Activated CD4-positive, alpha-beta T cell treated with anti-CD3 and anti-CD28 coated beads, Interleukin-2, amount 10 ng/mL, durations not matched to agents 7 days and 5 days (primary cell): ENCODE measurements around the gene YWHAB. TPM values are rescaled to one million over a fixed set of nuclear protein-coding genes. Genes with fewer than 3 reads are reported as not detected.
"Not testable (repeated sequence)": the region's sequence is repeated elsewhere in the genome, so short reads cannot be mapped to it uniquely, and the experiment has no call there.

ENCODE experiments used
- CTCF ChIA-PET: fragments of 350-600 bp; sonication (Branson Sonifier 250); formaldehyde crosslinking; loops from one replicate; lab custom pipeline; 2021; ENCODE audit warnings: antibody characterized with exemption; lab: Charles Lee
- POLR2A ChIA-PET: fragments of 350-600 bp; sonication (Branson Sonifier 250); formaldehyde crosslinking; loops from one replicate; lab custom pipeline; 2021; ENCODE audit warnings: antibody characterized with exemption; lab: Charles Lee
- DNase-seq: peaks from one replicate; pipeline ENCODE4 v3.0.0-alpha.2; 2020
- H3K27ac Mint-ChIP-seq: one replicate; pipeline ENCODE4 v1.8.0; 2021; ENCODE audit warnings: mild to moderate bottlenecking, moderate library complexity, mixed read lengths
- H3K27me3 Mint-ChIP-seq: one replicate; pipeline ENCODE4 v1.8.0; 2021; ENCODE audit warnings: mixed read lengths
- H3K36me3 Mint-ChIP-seq: one replicate; pipeline ENCODE4 v1.8.0; 2021; ENCODE audit warnings: low read depth, mixed read lengths
- H3K4me1 Mint-ChIP-seq: one replicate; pipeline ENCODE4 v1.8.0; 2021; ENCODE audit warnings: mixed read lengths
- H3K4me3 Mint-ChIP-seq: one replicate; pipeline ENCODE4 v1.8.0; 2021; ENCODE audit warnings: mild to moderate bottlenecking, moderate library complexity, mixed read lengths
- H3K9me3 Mint-ChIP-seq: one replicate; pipeline ENCODE4 v1.8.0; 2021; ENCODE audit warnings: mixed read lengths
- total RNA-seq, 2 experiments: library from RNA; stranded (reverse); gene quantifications; one replicate each; pipeline ENCODE4 v1.2.3, GENCODE V29; 2021

YWHAB gene
- total RNA-seq, 2 experiments from 2014 or later, result 278 to 291 TPM

DNA sequence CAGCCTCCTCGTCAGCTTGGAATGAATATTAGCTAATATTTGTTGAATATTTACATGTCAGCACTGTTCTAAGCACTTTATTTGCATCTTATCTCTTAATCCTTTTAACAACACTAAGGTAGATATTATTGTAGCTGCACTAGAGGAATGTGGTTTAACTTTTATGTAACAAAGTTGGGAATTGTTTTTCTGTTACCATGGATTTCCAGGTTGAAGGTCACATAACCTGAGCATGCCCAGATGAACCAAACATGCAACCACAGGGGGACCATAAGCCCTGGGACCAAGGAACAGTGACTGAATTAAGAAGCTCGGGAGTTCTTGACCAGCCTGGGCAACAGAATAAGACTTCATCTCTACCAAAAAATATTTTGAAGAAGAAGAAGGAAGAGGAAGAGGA is 29.1 kb upstream of the YWHAB start:
- H3K27ac Mint-ChIP-seq, result no peak overlapping the region
- peaks cover 9% of the 10 kb centered on the region for H3K27me3 Mint-ChIP-seq
- DNase-seq, result no peak
- ChIA-PET POLR2A (no interaction called here), CTCF (no interaction called here)
- H3K9me3 Mint-ChIP-seq, result peaks cover 6% of the 10 kb centered on the region
- H3K36me3 Mint-ChIP-seq, result no peaks in the 10 kb centered on the region
- H3K4me1 Mint-ChIP-seq, result peaks cover 18% of the 10 kb centered on the region
- no peak overlapping the region for H3K4me3 Mint-ChIP-seq

DNA sequence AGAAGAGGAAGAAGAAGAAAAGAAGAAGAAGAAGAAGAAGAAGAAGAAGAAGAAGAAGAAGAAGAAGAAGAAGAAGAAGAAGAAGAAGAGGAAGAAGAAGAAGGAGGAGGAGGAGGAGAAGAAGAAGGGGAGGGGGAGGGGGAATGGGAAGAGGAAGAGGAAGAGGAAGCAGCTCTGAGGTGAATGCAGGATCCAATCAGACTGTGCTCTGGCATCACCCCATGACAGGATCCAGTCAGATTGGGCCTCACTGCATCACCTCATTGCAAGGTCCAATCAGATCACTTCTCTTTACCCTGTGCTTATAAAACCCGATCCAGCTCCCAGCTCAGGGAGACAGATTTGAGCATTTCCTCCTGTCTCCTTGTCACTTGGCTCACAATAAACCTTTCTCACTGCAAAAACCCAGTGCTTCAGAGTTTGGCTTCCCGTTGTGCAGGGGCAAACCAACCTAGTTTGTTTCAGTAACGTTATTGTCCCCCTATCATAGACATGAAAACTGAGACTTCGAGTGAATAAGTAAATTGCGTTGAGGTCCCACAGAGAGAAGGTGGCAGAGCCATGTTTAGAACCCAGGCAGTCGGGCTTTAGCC is 28.6 kb upstream of the YWHAB start:
- Mint-ChIP-seq H3K36me3 (no peaks in the 10 kb centered on the region), H3K4me1 (peaks cover 18% of the 10 kb centered on the region), H3K27me3 (peaks cover 9% of the 10 kb centered on the region), H3K9me3 (peaks cover 6% of the 10 kb centered on the region), H3K27ac (no peak overlapping the region), H3K4me3 (no peak overlapping the region)
- ChIA-PET POLR2A (no interaction called here), CTCF (no interaction called here)
- no peak for DNase-seq

DNA sequence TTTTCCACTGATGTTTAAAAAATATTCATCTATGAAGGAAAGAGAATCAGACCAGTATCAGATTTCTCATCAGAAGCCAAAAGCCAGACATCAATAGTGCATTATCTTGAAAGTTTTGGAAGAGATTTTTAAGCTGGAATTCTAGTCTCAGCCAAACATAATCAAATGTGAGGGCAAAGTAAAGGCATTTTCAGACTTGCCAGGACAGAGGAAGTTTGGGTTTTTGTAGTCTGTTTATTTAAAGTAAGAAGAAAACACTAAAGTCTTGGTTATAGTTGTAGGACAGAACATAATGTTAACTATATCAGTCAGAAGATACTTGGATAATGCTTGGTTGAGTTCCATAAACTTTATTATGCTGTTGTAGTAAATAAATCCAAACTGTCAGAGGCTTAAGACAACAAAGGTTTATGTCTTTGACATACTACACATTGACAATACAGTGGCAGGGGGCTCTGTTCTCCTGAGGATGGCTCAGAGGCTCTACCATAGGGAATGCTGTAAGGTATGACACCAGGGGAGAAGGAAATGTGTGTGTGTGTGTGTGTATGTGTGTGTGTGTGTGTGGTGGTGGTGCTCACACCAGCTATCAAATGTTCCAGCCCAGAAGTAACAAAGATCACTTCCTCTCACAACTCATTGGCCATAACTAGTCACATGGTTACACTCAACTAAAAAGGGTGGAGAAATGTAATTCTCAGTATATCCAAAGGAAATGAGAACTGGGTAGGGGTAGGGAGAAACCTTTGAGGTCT is 26.7 kb upstream of the YWHAB start:
- ChIA-PET CTCF (no interaction called here), POLR2A (no interaction called here)
- H3K9me3 Mint-ChIP-seq, result peaks cover 6% of the 10 kb centered on the region
- no peak overlapping the region for H3K27ac Mint-ChIP-seq
- H3K27me3 Mint-ChIP-seq, result peaks cover 9% of the 10 kb centered on the region
- no peaks in the 10 kb centered on the region for H3K36me3 Mint-ChIP-seq
- no peak for DNase-seq
- H3K4me1 Mint-ChIP-seq, result peaks cover 18% of the 10 kb centered on the region
- no peak overlapping the region for H3K4me3 Mint-ChIP-seq

DNA sequence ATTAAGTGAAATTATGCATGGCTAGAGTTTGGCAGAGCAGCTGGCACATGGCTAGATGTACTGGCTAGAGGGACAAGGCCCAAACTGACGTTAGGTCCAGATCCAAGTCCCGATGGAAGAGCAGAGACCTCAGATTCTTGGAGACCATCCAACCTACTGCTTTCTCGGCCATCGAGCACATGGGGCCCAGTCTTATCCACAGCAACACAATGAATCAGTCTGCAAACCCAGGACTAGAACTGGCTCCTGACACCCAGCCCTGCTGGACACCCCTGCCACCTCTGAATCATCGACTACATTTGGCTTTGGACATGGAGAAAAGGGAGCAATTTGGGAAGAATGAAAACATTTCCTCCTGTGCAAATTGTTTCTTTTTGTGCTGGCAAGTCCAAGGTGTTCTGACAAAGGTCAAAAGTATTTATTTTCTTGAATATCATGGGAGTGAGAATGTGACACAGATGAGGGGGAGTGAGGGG is 23.9 kb upstream of the YWHAB start:
- no peaks in the 10 kb centered on the region for H3K36me3 Mint-ChIP-seq
- no peak overlapping the region for H3K4me3 Mint-ChIP-seq
- H3K4me1 Mint-ChIP-seq, result peaks cover 15% of the 10 kb centered on the region
- no peak overlapping the region for H3K27ac Mint-ChIP-seq
- CTCF ChIA-PET, result no interaction called here
- peaks cover 6% of the 10 kb centered on the region for H3K9me3 Mint-ChIP-seq
- POLR2A ChIA-PET, result no interaction called here
- DNase-seq, result no peak
- H3K27me3 Mint-ChIP-seq, result peaks cover 10% of the 10 kb centered on the region

DNA sequence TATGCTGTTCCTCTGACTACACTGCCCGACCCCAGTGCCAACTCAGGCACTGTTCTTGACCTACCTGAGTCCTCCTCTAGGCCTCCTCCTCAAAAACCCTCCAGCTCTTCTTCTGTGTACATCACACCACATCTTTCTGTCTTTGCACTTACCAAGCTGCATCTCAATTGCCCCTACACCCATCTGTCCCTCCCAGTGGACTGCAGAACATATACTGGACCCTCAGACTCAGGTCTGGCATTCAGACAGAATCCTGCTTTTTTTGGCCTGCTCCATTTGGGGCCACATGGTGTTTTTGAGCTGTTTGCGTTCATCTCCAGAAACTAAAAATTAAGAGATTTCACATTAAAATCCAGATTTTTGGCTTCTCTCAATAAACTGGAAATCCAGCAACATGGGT is 23.2 kb upstream of the YWHAB start:
- DNase-seq, result no peak
- Mint-ChIP-seq H3K27ac (no peak overlapping the region), H3K36me3 (no peaks in the 10 kb centered on the region), H3K27me3 (peaks cover 13% of the 10 kb centered on the region), H3K4me3 (no peak overlapping the region), H3K4me1 (peaks cover 13% of the 10 kb centered on the region), H3K9me3 (peaks cover 4% of the 10 kb centered on the region)
- POLR2A ChIA-PET, result no interaction called here
- CTCF ChIA-PET, result interaction anchor here (0.6 kb wide), 1 partner anchor 719 kb away, joined by 4 read pairs; no protein-coding TSS in a partner anchor

DNA sequence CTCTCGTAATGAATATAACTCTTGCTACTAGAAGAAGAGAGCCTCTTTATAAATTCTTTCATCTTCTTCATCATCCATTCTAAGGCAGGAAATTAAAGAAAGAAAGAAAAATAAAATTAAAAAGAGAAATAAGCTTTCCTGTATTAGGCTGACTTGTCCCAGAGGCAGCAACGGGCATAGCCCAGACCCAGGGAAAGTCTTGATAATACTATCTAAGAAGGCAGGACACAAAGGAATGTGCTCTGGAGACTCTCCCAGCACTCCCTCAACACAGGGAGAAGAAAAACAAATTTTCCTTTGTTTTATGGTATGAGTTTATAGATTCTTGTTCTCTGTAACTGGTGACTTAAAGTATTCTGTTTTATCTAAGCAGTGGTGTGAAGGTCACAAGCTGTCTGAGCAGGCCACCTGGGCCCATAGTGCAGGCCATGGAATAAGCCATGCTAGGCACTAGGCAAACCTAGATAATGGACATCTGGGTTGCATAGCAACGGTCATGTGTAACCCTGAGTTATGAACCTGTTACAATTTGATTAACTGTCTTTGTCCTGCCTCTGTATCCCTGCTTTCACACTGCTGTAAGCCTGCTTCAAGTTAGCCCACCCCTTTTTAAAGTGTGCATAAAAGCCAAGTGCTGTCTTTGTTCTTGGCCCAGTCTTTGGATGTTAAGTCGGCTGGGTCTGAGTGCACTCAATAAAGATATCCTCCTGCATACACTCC is 22.0 kb upstream of the YWHAB start:
- Mint-ChIP-seq H3K4me1 (peaks cover 17% of the 10 kb centered on the region), H3K27me3 (peaks cover 16% of the 10 kb centered on the region)
- H3K9me3 Mint-ChIP-seq, H3K4me3 Mint-ChIP-seq, H3K27ac Mint-ChIP-seq, CTCF ChIA-PET, POLR2A ChIA-PET, DNase-seq, H3K36me3 Mint-ChIP-seq: not testable (repeated sequence)

DNA sequence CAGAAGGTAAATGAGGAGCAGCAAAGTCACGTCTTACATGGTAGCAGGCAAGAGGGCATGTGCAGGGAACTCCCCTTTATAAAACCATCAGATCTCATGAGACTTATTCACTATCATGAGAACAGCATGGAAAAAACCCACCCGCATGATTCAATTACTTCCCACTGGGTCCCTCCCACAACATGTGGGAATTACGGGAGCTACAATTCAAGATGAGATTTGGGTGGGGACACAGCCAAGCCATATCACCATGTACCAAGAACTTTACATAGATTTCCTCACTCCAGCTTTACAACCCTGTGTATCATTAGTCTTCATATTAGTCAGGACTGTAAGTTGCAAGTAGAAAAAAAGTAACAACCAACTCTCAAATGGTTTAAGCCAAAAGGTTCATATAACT is 21.0 kb upstream of the YWHAB start:
- DNase-seq, H3K9me3 Mint-ChIP-seq, CTCF ChIA-PET, H3K4me1 Mint-ChIP-seq, H3K27ac Mint-ChIP-seq, H3K36me3 Mint-ChIP-seq, H3K4me3 Mint-ChIP-seq, POLR2A ChIA-PET: not testable (repeated sequence)
- H3K27me3 Mint-ChIP-seq, result peaks cover 15% of the 10 kb centered on the region

DNA sequence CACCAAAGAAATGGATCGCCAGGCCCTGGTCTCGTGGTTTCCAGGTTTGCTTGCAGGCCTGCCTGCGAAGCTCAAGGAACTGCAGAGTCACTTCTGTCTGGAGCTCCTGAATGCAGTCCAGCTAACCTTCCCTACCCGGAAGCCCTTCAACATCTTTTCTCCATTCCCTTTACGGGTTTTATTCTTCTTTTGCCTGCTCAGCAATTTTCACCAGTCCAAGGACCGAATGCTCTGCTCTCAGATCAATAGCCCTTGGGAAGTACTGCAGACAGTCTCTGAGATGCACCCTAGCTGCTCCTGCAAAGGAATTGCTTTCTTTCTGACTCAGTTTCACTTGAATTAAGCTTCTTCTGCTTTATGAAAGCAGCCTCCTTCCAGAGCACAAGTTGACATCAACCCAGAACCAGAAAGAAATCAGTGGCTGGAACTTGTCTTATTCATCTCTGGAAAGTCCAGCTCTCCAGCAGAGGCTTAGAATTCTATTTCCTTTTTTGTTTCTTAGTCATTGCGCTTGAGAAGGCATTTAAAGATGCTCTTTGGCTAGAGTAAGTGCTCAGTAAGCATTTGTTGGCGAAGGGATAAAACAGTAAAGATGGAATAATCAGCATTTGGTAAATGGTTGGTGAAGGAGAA is 18.7 kb upstream of the YWHAB start:
- Mint-ChIP-seq H3K9me3 (no peaks in the 10 kb centered on the region), H3K27me3 (peaks cover 25% of the 10 kb centered on the region), H3K27ac (no peak overlapping the region), H3K36me3 (no peaks in the 10 kb centered on the region), H3K4me1 (peaks cover 6% of the 10 kb centered on the region), H3K4me3 (no peak overlapping the region)
- ChIA-PET POLR2A (interaction anchor here (1.0 kb wide), 1 partner anchor 43 kb away, joined by 3 read pairs; the partner anchor contains the start of gene PABPC1L), CTCF (interaction anchor here (0.9 to 1.1 kb wide), 2 partner anchors 119 to 183 kb away, joined by 3 to 4 read pairs; no protein-coding TSS in a partner anchor)
- DNase-seq, result no peak

DNA sequence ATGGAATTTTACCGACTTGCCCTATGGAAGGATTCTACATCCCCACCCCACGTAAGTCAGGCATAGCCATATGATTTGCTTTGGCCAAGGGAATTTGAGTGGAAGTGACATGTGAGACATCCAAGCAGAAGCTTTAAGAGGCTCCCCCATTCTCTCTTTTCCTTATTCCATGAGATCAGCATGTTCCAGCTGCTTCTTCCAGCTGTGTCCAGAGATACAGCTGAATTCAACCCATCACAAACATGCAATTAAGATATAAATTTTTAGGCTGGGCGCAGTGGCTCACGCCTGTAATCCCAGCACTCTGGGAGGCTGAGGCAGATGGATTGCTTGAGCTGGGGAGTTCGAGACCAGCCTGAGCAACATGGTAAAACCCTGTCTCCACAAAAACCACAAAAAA is 16.0 kb upstream of the YWHAB start:
- no peak for DNase-seq
- H3K4me1 Mint-ChIP-seq, result peaks cover 6% of the 10 kb centered on the region

DNA sequence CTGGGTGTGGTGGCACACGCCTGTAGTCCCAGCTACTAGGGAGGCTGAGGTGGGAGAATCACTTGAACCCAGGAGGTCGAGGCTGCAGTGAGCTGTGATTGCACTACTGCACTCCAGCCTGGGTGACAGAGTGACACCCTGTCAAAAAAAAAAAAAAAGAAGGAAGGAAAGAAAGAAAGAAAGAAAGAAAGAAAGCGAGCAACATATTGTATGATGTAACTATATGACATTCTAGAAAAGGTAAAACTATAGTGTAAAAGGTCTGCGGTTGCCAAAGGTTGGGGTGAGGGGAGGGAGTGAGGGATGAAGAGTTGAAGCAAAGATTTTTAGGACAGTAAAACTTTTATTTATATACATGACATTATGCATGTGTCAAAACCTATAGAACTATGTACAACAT is 3.1 kb upstream of the YWHAB start:
- H3K9me3 Mint-ChIP-seq, CTCF ChIA-PET, H3K27me3 Mint-ChIP-seq, POLR2A ChIA-PET, H3K27ac Mint-ChIP-seq, H3K4me3 Mint-ChIP-seq, DNase-seq, H3K36me3 Mint-ChIP-seq: not testable (repeated sequence)
- H3K4me1 Mint-ChIP-seq, result peaks cover 19% of the 10 kb centered on the region

More for the DNA sequence above, 16.0 kb upstream of the YWHAB start:
- no peaks in the 10 kb centered on the region for H3K36me3 Mint-ChIP-seq
- ChIA-PET POLR2A (no interaction called here), CTCF (no interaction called here)
- peaks cover 25% of the 10 kb centered on the region for H3K27me3 Mint-ChIP-seq
- H3K27ac Mint-ChIP-seq, result no peak overlapping the region
- H3K4me3 Mint-ChIP-seq, result no peak overlapping the region
- H3K9me3 Mint-ChIP-seq, result no peaks in the 10 kb centered on the region

DNA sequence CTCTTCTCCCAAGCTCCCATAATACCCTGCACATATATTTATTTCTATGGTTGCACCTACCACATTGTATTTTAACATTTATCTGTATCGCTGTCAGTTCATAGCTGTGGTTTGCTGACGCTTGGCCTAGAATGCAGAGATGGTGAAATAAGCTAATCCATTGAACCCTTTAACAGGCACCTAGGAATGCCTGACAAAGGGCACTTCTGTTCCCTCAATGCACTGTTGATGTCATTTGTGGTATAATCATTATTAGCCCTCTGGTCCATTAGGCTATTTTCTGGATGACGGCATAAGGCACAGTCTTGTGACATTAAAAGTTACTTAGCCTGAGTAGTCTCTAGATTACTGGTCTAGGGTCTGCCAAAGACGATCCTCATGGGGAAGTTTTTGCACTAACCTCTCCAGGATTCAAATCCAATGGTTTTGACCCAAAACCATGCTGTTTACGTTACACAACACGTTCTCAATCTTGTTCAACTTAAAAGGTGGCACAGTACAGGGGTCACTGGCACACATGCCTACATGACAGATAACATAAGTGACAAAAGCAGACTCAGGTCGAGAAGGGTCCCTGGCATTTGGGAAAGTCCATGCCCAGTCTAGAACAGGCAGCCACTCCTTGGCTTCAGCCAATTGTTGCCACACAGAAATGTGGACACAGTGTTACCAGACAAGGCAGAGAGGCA is 2.1 kb upstream of the YWHAB start:
- no peak for DNase-seq
- H3K27ac Mint-ChIP-seq, result no peak overlapping the region
- CTCF ChIA-PET, result no interaction called here
- no peaks in the 10 kb centered on the region for H3K27me3 Mint-ChIP-seq
- no peaks in the 10 kb centered on the region for H3K9me3 Mint-ChIP-seq
- peaks cover 9% of the 10 kb centered on the region for H3K36me3 Mint-ChIP-seq
- peaks cover 29% of the 10 kb centered on the region for H3K4me1 Mint-ChIP-seq
- H3K4me3 Mint-ChIP-seq, result no peak overlapping the region
- POLR2A ChIA-PET, result no interaction called here

DNA sequence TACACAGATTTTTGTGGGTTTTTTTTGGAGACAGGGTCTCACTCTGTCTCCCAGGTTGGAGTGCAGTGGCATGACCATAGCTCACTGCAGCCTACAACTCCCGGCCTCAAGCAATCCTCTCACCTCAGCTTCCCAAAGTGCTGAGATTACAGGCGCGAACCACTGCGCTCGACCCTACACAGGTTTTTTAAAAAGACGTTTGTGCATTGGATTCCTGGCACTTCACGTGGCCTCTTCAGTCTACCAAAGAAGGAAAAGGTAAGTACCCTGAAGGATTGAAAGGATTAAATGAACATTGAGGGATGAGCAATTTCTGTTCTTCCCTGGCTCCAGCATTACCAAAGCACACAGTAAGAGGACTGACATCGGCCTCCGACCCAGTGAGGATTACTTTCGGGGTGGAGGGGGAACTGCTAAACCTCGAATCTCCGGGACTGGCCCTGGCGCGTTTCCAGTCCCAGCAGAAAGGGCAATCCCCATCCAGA is 556 bp upstream of the YWHAB start:
- H3K4me1 Mint-ChIP-seq, result peaks cover 44% of the 10 kb centered on the region
- ChIA-PET CTCF (interaction anchor here (0.9 to 1.6 kb wide), 2 partner anchors 11 to 427 kb away, joined by 3 to 5 read pairs; no protein-coding TSS in a partner anchor), POLR2A (no interaction called here)
- DNase-seq, result peak; percentile 14
- peak overlapping the region; percentile 90 for H3K27ac Mint-ChIP-seq
- H3K27me3 Mint-ChIP-seq, result no peaks in the 10 kb centered on the region
- peak overlapping the region; percentile 88 for H3K4me3 Mint-ChIP-seq
- no peaks in the 10 kb centered on the region for H3K9me3 Mint-ChIP-seq
- H3K36me3 Mint-ChIP-seq, result peaks cover 25% of the 10 kb centered on the region
